SW 1271 (cell line): ENCODE results near the gene WDPCP.
"Not testable (repeated sequence)": the region's sequence is repeated elsewhere in the genome, so short reads cannot be mapped to it uniquely, and the experiment has no call there.

ENCODE experiments used
- DNase-seq, 2 experiments: peaks; one replicate each; lab custom pipeline; 2025; lab: John Stamatoyannopoulos, UW

Gene WDPCP

DNA sequence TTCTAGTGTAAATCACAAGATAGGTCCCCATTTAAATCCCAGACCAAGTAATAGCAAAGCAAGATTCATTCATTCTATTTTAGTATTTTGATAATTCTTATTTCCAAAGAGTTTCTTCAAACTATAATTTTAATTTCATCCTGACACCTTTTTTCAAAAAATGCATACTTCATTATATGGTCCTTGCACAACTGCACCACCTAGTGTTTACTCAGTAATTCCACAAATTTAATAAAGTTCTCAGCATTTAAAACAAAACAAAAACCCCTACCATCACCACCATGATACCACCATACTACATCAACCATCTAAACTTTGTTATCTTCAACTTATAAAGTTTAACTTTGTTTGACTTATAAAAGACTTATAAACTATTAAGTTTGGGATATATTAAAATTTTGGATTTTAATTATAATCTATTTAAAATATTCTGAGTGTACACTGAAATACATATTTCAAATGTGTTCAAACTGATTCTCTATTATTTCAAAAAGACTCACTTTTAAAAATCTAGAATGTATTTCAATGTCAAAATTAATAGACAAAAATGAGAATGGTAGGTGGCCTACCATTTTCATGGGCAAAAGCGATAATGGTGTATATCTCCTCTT is 44.2 kb downstream of the WDPCP start:
- DNase-seq: peak in 1 of 2 experiments; percentile 24

DNA sequence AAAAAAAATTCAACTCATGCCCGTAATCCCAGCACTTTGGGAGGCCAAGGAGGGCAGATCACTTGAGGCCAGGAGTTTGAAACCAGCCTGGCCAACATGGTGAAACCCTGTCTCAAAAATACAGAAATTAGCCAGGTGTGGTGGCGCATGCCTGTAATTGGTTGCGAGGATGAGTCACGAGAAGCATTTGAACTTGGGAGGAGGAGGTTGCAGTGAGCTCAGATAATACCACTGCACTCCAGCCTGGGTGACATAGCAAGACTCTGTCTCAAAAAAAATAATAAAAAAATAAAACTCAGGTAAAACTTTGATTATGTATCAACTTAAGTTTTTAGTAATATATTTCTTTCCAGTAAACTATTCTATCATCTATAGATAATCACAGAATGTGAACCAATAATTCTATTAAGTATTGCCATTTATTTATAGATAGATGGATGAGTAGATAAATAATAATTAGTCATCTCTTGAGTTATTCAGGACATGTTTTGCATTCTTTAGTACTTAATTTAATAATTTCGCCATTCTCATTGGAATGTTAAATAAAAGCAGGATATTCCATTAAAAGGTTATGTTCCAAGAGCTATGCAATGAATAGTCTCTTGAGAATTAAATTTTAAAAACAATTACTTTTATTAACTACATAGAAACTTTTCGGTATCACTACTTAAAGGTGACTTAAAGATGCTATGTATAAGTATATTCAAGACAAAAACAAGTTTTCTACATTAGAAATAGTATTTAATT is 48.7 kb downstream of the WDPCP start:
- no peak for DNase-seq

DNA sequence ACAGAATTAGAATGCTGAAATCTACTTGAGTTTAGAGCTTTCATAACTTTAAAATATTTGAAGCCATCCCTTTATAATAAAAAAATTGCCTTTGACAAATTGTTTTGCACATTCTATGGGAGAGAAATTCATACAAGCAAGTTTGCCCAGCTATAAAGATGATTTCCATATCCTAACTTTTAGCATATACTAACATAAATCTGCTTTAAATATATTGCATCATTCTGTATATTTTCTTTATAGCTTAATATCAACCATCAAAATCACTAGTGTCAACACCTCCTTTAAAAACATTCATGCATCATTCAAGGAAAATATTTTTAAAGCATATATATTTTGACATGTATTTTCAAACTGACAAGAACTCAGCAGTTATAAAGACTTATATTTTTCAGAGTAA is 49.9 kb downstream of the WDPCP start:
- no peak for DNase-seq

DNA sequence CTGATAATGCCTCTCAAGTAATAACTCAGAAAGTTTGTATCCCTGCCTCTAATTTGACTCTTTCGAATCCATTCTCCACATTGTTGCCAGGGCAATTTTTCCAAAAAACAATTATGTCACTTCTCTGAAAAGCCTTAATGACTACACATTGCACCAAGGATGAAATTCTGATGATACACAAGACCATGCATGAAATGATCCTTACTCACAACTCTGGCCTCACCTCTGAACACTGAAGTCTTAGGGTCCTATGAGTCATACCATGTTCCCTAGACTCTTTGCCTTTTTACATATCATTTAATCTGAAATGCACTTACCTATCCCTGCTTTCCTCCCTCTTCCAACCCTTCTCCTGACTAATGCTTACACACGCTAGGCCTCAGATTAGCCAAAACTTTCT is 51.0 kb downstream of the WDPCP start:
- no peak for DNase-seq

DNA sequence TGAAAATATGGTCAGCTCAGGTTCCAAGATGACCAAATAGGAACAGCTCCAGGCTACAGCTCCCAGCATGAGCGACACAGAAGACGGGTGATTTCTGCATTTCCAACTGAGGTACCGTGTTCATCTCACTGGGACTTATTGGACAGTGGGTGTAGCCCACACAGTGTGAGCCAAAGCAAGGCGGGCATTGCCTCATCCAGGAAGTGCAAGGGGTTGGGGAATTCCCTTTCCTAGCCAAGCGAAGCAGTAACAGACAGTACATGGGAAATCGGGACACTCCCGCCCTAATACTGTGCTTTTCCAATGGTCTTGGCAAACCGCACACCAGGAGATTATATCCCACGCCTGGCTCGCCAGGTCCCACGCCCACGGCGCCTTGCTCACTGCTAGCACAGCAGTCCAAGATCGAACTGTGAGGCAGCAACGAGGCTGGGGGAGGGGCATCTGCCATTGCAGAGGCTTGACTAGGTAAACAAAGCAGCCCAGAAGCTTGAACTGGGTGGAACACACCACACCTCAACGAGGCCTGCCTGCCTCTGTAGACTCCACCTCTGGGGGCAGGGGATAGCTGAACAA is 57.5 kb downstream of the WDPCP start:
- no peak for DNase-seq

DNA sequence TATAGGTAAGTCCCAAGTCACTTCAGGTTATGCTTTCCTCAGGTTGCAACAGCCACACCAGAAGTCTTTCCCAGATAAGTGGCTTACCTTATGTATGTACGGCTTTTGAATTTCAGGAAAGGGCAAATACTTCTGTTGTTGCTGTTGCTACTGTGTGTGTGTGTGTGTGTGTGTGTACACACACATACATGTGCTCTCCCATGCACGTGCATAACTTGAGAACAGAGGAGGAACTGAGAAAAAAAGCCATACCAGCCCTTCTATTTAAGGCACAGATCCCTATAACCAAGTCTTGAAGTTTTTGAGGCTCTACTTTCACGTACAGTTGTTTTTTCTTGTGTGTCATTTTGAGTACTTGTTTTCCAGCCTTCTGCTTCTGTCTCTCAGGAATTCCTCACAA is 62.4 kb downstream of the WDPCP start:
- DNase-seq: no peak

DNA sequence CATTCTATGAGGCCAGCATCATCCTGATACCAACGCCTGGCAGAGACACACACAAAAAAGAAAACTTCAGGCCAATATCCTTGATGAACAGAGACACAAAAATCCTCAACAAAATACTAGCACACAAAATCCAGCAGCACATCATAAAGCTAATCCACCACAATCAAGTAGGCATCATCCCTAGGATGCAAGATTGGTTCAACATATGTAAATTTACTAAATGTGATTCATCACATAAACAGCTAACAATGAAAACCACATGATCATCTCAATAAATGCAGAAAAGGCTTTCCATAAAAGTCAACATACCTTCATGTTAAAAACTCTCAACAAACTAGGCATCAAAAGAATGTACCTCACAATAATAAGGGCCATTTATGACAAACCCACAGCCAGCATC is 65.3 kb downstream of the WDPCP start:
- DNase-seq: no peak

DNA sequence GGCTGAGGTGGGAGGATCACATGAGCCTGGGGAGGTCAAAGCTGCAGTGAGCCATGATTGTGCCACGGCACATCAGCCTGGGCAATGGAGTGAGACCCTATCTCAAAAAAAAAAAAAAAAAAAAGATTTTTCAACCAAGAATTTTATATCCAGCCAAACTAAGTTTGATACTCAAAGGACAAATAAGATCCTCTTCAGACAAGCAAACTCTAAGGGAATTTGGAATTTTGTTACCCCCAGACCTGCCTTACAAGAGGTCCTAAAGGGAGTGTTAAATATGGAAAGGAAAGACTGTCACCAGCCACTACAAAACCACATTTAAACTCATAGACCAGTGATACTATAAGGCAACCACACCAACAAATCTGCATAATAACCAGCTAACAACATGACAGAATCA is 67.5 kb downstream of the WDPCP start:
- no peak for DNase-seq

DNA sequence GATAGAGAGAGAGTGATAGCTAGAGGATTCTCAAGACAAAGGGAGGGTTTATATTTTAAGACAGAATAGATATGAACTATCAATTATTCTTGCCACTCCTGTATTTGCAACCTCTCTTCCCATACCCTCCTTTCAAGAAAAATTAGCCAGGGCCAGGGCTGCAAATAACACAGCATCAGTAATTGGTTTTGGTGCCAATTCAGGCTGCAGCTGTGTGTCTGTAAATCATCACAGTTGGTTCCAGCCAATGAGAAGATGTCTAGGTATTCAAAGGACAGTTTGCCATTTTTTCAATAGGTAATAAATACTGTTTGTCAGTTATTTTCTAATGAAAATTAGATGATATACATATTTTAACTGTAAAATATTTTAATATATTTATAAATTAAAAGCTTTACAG is 73.5 kb downstream of the WDPCP start:
- DNase-seq: no peak

DNA sequence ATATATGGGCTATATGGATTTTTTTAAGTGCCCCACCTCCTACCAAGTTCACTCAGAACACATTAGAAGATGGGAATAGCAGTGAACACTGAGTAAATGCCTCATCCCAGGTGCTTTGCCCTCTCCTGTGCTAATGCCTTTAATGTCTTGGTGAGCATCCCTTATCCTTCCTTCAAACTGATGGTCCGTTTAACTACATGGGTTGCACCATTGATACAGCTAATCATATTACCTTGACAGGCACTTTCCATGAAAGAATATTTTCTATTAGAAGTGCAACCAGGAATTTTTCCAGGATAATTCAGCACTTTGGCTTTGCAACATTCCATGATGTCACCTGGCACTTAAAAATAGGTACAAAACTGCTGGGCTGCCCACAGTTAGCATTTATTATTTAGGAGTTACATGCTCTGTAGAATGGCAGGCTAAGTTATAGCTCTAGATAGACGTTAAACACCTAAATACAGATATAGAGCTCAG is 74.0 kb downstream of the WDPCP start:
- DNase-seq: no peak

DNA sequence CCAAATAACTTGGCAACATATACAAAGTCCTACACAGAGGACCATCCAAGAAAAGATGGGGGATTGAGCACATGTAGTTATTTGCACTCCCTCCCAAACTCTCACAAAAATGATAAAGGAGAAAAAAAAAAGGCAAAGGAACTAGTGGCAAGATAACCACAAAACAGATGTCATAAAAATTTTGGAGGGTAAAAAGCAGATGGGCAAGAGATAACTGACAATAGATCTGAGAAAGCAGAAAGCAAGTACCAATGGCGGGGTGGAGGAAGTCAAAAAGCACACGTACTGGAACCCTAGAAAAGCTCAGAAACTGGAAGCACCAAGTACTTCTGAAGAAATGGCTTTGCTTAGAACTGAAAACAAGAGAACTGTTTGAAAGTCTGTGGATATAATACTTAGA is 82.0 kb downstream of the WDPCP start:
- no peak for DNase-seq

DNA sequence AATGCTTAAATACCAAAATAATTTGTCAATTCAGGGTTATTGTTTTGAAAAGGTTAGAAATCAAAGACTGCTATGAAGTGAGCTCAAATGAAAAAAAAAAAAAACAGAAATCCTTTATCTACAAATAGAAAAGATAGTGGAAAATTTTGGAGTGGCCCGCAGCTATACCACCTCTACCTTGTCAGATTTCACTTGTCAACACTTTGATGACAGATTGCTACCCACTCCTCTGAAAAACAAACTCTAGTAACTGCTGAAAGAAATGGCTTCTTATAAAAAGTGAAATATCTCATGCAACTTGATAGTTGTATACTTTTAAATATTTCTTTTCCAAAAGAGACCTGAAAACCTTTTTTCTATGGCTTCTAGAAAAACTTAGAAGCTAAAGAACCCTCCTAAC is 84.5 kb downstream of the WDPCP start:
- DNase-seq: no peak

DNA sequence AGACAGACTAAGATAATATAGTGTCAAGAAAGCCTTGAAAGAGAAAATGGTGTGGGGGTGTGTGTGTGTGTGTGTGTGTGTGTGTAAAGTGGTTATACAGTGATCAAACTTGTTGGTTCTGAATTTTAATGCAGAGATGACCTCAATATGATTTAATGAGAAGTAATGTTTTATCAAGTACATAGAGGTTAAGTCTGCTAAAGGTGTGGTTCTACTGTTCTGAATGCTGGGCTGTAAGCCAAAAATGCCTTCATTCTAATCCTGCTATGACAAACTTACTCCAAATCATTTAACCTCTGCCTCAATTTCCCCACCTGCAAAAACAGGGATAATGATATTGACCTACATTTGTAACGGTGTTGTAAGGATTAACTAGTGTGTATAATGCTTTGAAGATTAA is 87.9 kb downstream of the WDPCP start:
- DNase-seq: no peak

DNA sequence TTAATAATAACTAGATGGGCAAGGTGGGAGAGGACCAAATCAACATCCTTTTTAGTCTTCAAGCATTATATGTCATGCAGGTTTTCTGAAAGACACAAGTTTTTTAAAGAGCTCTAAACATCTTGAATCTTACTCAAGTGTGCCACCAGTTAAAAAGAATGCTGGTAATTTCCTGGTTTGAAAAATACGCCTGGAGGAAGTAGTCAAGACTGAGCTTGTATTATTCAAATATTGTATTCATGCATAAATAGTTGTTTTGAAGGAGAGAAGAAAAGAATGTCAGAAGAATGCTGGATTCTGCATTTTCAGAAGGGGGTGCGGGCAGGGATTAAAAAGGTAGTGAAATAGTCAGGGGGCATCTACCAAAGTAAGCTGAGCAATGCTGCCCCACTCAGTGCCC is 90.7 kb downstream of the WDPCP start:
- DNase-seq: no peak

DNA sequence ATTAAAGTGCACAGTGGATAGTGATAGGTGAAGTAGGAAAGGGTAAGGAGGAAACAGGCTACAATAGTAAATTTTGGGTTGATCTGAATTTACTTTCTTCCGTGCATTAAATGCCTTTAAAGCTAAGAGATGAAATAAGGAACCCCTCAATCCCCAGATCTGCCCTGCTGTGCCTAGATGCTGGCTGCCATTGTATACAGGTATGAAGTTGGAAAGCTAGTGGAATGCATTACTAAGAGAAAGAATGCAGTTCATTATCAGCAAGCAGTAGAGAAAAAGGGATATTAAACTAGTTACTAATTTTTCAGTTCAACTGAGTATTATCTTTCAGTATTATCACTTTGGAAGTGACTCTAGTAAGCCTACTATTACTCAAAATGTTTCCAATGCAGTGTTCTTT is 93.3 kb downstream of the WDPCP start:
- DNase-seq: no peak

DNA sequence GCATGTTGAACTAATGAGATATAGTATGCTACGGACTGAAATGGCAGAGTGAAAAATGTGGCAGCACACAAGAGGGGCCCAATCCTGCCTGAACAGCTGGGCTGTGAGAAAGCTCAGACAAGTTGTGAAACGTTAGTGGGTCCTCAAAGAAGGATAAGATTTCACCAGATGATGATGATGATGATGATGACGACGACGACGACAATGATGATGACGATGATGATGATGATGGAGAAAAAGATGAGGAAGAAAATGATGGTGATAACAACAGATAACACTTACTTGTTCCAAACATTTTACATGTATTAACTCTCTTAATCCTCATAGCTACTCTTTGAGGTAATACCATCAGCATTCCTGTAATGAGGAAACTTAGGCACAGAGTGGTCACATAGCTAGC is 94.2 kb downstream of the WDPCP start:
- no peak for DNase-seq

DNA sequence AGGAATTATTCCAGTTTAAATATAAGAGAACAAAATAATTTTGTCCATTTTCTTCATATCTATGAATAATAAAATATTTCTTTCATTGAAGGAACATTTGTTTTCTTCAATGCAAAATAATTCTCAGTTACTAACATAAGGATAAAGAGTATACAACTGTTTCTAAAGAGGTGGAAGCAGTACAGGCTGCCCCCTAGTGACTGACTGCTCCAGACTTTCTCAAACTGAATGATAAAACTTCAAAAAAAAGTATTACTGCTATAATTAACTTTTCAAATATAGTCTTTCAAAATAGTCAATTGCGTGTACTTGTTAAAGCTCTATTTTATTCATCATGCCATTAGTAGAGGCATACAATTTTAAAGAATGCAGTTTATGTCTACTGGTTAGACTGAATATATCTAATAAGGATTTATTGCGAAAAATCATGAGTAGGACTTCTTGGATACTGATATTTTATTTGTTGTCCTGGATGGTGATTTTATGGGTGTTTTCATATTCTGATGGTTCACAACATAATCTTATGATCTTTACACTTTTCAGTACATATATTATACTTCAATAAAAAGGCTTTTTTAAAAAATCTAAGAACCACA is 100.1 kb downstream of the WDPCP start:
- DNase-seq: peak in 1 of 2 experiments; percentile 51

DNA sequence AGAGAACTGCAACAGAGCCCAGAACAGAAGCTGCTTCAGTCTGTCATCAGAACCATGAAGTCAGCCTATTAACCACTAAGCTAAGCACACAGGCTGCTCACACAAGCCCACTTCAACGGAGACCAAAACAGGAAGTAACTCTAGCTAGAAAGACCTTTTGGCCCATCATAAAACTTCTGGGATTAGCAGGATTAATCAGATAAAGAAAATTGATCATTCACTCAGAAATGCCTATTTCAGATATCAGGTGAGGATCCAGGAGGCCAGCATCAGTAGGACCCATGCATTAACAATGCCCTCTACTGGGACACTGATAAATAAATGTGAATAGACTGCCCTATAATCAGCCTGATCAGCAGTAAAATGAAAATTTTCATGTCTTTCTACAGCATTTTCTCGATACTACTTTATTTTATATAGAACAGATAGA is 101.4 kb downstream of the WDPCP start:
- peak in 1 of 2 experiments; percentile 4 for DNase-seq

DNA sequence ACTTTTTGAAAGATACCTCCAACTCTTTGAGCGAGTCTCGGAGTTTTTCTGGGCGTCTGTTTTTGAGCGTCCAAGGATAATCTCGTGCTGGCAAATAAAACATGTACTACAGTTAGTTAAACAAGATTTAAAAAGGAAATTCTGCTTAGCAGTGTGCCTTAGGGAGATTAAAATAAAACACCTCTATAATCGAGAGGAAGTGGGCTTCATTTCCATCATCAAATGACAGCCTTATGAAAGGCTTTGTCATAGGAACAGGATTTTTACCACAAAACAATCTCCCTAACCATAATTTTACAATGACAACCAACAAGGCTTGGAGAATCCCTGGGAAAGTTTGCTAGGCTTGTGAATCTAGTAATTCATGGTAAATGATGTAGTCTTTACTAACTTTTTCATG is 103.4 kb downstream of the WDPCP start:
- no peak for DNase-seq

DNA sequence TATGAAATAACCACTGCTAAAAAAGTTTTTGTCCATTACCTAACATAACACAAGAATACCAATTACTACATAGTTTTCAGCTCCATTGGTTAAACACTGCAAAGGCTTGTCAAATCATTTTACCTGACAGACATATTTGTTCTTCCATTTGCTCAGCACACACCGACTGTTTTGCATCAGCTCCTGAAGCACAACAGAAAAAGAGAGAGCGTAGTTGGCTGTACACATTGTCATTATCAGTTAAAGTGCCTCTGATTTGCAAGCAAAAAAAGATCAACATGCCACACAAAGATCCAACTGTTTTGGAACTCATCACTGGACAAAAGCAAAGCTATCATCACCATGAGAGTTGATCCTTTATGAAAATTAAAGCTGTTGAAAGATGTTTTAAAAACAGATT is 103.8 kb downstream of the WDPCP start:
- no peak for DNase-seq

DNA sequence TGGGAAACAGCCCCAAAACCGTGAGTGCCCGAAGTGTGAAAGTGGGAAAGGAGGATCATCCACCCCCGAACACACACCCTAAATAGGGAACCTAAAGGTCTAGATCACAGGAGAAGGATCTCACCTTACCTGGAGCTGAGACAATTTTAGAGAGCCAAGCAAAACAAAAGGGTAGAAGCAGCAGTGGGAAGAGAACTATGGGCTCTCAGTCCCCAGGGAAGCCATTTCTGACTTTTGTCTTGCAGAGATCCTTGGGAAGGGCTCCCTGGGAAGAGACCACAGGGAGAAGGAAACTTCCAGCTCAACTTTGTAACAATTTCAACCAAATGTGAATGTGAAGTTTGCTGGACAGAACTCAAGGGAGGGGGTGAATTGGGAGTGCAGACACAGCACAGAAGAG is 110.6 kb downstream of the WDPCP start:
- no peak for DNase-seq

DNA sequence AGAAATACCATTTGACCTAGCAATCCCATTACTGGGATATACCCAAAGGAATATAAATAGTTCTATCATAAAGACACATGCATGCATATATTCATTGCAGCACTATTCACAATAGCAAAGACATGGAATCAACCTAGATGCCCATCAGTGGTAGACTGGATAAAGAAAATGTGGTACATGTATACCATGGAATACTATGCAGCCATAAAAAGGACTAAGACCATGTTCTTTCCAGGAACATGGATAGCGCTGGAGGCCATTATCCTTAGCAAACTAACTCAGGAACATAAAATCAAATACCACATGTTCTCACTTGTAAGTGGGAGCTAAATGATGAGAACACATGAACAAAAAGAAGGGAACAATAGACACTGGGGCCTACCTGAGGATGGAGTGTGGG is 119.0 kb downstream of the WDPCP start:
- DNase-seq: not testable (repeated sequence)

DNA sequence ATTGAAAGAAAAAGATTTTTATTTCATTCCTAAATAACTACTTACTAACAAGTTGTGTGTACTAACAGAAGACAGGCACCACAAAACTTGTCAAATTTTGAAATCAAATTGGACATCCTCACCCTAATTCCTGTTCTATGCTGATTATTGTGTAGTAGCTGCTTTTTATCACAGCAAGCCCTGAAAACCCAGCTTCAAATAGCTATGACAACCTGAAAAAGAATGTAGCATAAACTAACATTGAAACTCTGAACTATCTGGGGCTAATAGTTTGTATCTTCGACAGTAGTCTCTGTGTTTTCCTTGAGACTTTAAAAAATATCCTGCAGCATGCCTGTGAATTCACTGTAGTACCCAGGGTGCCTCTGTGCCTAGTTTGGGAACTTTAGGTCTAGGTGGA is 122.6 kb downstream of the WDPCP start:
- DNase-seq: no peak
